Upper lobe of right lung (tissue), 1 donor: ENCODE results near the gene HSD3B1. TPM values are rescaled to one million over a fixed set of nuclear protein-coding genes. Genes with fewer than 3 reads are reported as not detected.
"Not testable (repeated sequence)": the region's sequence is repeated elsewhere in the genome, so short reads cannot be mapped to it uniquely, and the experiment has no call there.

Experiments
- ATAC-seq: fragments of 200-7000 bp; cut with Tn5 transposase; one replicate; pipeline ENCODE4 v1.9.1; 2020; ENCODE audit warnings: mild to moderate bottlenecking, moderate library complexity
- DNase-seq: peaks from one replicate; pipeline ENCODE4 v3.0.0-alpha.2; 2020
- H3K27ac ChIP-seq: fragments of 200-600 bp; one replicate; pipeline ENCODE4 v1.8.0; 2022
- H3K27me3 ChIP-seq: fragments of 200-600 bp; one replicate; pipeline ENCODE4 v1.8.0; 2022; ENCODE audit warnings: mild to moderate bottlenecking
- H3K36me3 ChIP-seq: fragments of 200-600 bp; one replicate; pipeline ENCODE4 v1.8.0; 2022
- H3K4me1 ChIP-seq: fragments of 200-600 bp; one replicate; pipeline ENCODE4 v1.8.0; 2022
- H3K4me3 ChIP-seq: fragments of 200-600 bp; one replicate; pipeline ENCODE4 v1.8.0; 2022; ENCODE audit warnings: mild to moderate bottlenecking
- H3K9me3 ChIP-seq: fragments of 200-600 bp; one replicate; pipeline ENCODE4 v1.8.0; 2022
- CTCF ChIP-seq: fragments of 200-600 bp; IDR thresholded peaks from one replicate; pipeline ENCODE4 v1.8.0; 2022; ENCODE audit warnings: antibody characterized with exemption
- intact Hi-C: fragments of 100-400 bp; cut with DNase I; formaldehyde crosslinking; loops from one replicate; pipeline ENCODE4 v1.11.0; 2022
- total RNA-seq: library from RNA; stranded (reverse); fragmentation: NEBNext Ultra II Directional; extraction: Animal tissue kit (Norgen Biotek cat#: 25700); gene quantifications from one replicate; pipeline ENCODE4 v1.2.1, GENCODE V29; 2021
- donor health status: DM: no; HTN: yes; CAD: no; lungs with severe emphysema.

Gene HSD3B1
- total RNA-seq, 1 donor from 2014 or later = not detected

- DNase-seq (no peak), ATAC-seq (peak; percentile 37)
- intact Hi-C loops = no loop called here
- Histone ChIP-seq H3K36me3 (no peaks in the 10 kb centered on the region), H3K27me3 (no peaks in the 10 kb centered on the region), H3K9me3 (no peaks in the 10 kb centered on the region), H3K4me3 (no peak overlapping the region), H3K27ac (no peak overlapping the region), H3K4me1 (peaks cover 10% of the 10 kb centered on the region)
- no peak for TF ChIP-seq CTCF
These were observed 47.2 kb downstream of the HSD3B1 start for GRCh38 chr1:119554183-119554582.

GRCh38 chr1:119556423-119556822, 49.4 kb downstream of the HSD3B1 start:
- intact Hi-C loops = no loop called here

GRCh38 chr1:119560402-119560801, 53.4 kb downstream of the HSD3B1 start:
- H3K27me3 ChIP-seq, DNase-seq, intact Hi-C loops, H3K36me3 ChIP-seq, H3K4me1 ChIP-seq, ATAC-seq, H3K4me3 ChIP-seq, H3K27ac ChIP-seq, H3K9me3 ChIP-seq: not testable (repeated sequence)

More at GRCh38 chr1:119556423-119556822, 49.4 kb downstream of the HSD3B1 start:
- no peaks in the 10 kb centered on the region for H3K36me3 ChIP-seq
- no peak overlapping the region for H3K27ac ChIP-seq
- peaks cover 10% of the 10 kb centered on the region for H3K4me1 ChIP-seq
- no peak for TF ChIP-seq CTCF
- no peaks in the 10 kb centered on the region for H3K9me3 ChIP-seq
- DNase-seq (no peak), ATAC-seq (no peak)
- H3K27me3 ChIP-seq = no peaks in the 10 kb centered on the region
- H3K4me3 ChIP-seq = no peak overlapping the region

- Histone ChIP-seq H3K27me3 (no peaks in the 10 kb centered on the region), H3K4me3 (no peak overlapping the region), H3K27ac (no peak overlapping the region), H3K9me3 (no peaks in the 10 kb centered on the region), H3K4me1 (peaks cover 4% of the 10 kb centered on the region), H3K36me3 (no peaks in the 10 kb centered on the region)
- no peak for TF ChIP-seq CTCF
- intact Hi-C loops = no loop called here
- ATAC-seq (no peak), DNase-seq (no peak)
These were observed 57.5 kb downstream of the HSD3B1 start for GRCh38 chr1:119564548-119564947.

Other genes starting within 250 kb of the HSD3B1 start
- not detected for gene HAO2, start 138.4 kb upstream of the HSD3B1 start, total RNA-seq
- not detected for gene HSD3B2, start 92.1 kb upstream of the HSD3B1 start, total RNA-seq
- gene ZNF697, start 141.1 kb downstream of the HSD3B1 start, total RNA-seq = 11.4 TPM
- gene PHGDH, start 204.7 kb downstream of the HSD3B1 start, total RNA-seq = 51.7 TPM